HepG2 (cell line): Measurements from ENCODE around the gene NSMF. TPM values are rescaled to one million over a fixed set of nuclear protein-coding genes. Genes with fewer than 3 reads are reported as not detected.

Experiments
- ATAC-seq: fragments of 200-7000 bp; cut with Tn5 transposase; 3 replicates; pipeline ENCODE4 v1.9.1; 2020; ENCODE audit warnings: mild to moderate bottlenecking, moderate library complexity
- BruUV-seq: library from RNA; stranded (reverse); fragments of 400-500 nt; replicated peaks from 2 replicates; lab custom pipeline; 2021; lab: Mats Ljungman, UMichigan
- CTCF ChIA-PET: fragments of 300-600 bp; formaldehyde crosslinking; extraction: SDS; loops from one replicate; lab custom pipeline; 2021; ENCODE audit warnings: low total read pairs, inconsistent platforms, low intra/inter-chr PET ratio; lab: Yijun Ruan, JAX
- POLR2A ChIA-PET: fragments of 350-600 bp; sonication (Branson Sonifier 250); formaldehyde crosslinking; loops from one replicate; lab custom pipeline; 2020; ENCODE audit warnings: antibody characterized with exemption, inconsistent platforms; lab: Yijun Ruan, JAX
- DNase-seq: peaks from one replicate; pipeline ENCODE4 v3.0.0-alpha.2; 2015; ENCODE audit warnings: low spot score
- FAIRE-seq: peaks from 3 replicates; lab custom pipeline; 2011; peaks lifted over from hg19 to GRCh38; lab: Jason Lieb, UNC
- H2AFZ ChIP-seq: one replicate; pipeline ENCODE4 v1.6.1; 2011; ENCODE audit warnings: low read length, inconsistent platforms
- H3K27ac ChIP-seq: fragments of 300-600 bp; 3 replicates; pipeline ENCODE4 v1.8.0; 2011; ENCODE audit warnings: mixed run types, mild to moderate bottlenecking, mixed read lengths, low read length, inconsistent platforms; ENCODE audit not compliant: insufficient read depth; ENCODE audit errors: extremely low read length
- H3K27me3 ChIP-seq, 2 experiments: fragments of 200-600 bp in 1 of 2; 2 replicates in 1 of 2; 3 replicates in 1 of 2; pipeline versions ENCODE4 v1.6.0 to v1.8.0; 2011; ENCODE audit warnings: low read length in 2 of 2, mild to moderate bottlenecking in 2 of 2, moderate library complexity in 2 of 2, inconsistent platforms in 1 of 2; ENCODE audit not compliant: insufficient read depth in 2 of 2, control insufficient read depth in 1 of 2
- H3K36me3 ChIP-seq, 2 experiments: fragments of 200-600 bp in 1 of 2; replicated peaks in 1 of 2; 2 replicates in 1 of 2; 3 replicates in 1 of 2; pipeline versions ENCODE4 v1.5.1 to v1.8.0; 2011; ENCODE audit warnings: low read length in 2 of 2, inconsistent platforms in 1 of 2; ENCODE audit not compliant: insufficient read depth in 2 of 2, control insufficient read depth in 1 of 2
- H3K4me1 ChIP-seq: 2 replicates; pipeline ENCODE4 v1.5.1; 2012; ENCODE audit warnings: low read length, inconsistent platforms; ENCODE audit not compliant: insufficient read depth
- H3K4me2 ChIP-seq: 2 replicates; pipeline ENCODE4 v1.6.0; 2011; ENCODE audit warnings: low read depth, low read length, inconsistent platforms
- H3K4me3 ChIP-seq, 3 experiments: fragments of 200-600 bp in 1 of 3; sonication (generic), shearing (Covaris generic) in 1 of 3; replicated peaks in 1 of 3; 2 replicates each; pipeline ENCODE4 v1.5.1; 2011 to 2016; ENCODE audit warnings: low read length in 3 of 3, inconsistent platforms in 2 of 3, low read depth in 2 of 3, mild to moderate bottlenecking in 2 of 3, control low read depth in 1 of 3, mixed read lengths in 1 of 3; ENCODE audit not compliant: insufficient read depth in 1 of 3
- H3K79me2 ChIP-seq: one replicate; pipeline ENCODE4 v1.6.1; 2011; ENCODE audit warnings: low read length, inconsistent platforms; ENCODE audit not compliant: insufficient read depth
- H3K9ac ChIP-seq: 2 replicates; pipeline ENCODE4 v1.6.0; 2011; ENCODE audit warnings: mild to moderate bottlenecking, low read depth, low read length, inconsistent platforms; ENCODE audit not compliant: insufficient read depth
- H3K9me3 ChIP-seq: 2 replicates; pipeline ENCODE4 v1.5.1; 2012; ENCODE audit warnings: mild to moderate bottlenecking, low read length
- H4K20me1 ChIP-seq: 2 replicates; pipeline ENCODE4 v1.6.0; 2011; ENCODE audit warnings: inconsistent platforms, mild to moderate bottlenecking, low read length, moderate library complexity; ENCODE audit not compliant: insufficient read depth
- HMG20A ChIP-seq: IDR thresholded peaks from 2 replicates; pipeline ENCODE4 v1.6.1; 2016; ENCODE audit warnings: borderline replicate concordance
- KDM4B ChIP-seq: sonication (generic); formaldehyde crosslinking; IDR thresholded peaks from 2 replicates; pipeline ENCODE4 v1.4.0; 2020; ENCODE audit warnings: missing genetic modification reagents
- KLF12 ChIP-seq: sonication (generic); formaldehyde crosslinking; IDR thresholded peaks from 2 replicates; pipeline ENCODE4 v1.4.0; 2020; ENCODE audit warnings: missing genetic modification reagents, borderline replicate concordance
- PTBP1 ChIP-seq: fragments of 200-400 bp; formaldehyde crosslinking; IDR thresholded peaks from 2 replicates; pipeline ENCODE4 v1.6.1; 2018; ENCODE audit warnings: low read length, low read depth; ENCODE audit not compliant: poor library complexity, severe bottlenecking
- SP140L ChIP-seq: sonication (generic); formaldehyde crosslinking; IDR thresholded peaks from 2 replicates; pipeline ENCODE4 v1.4.0; 2020; ENCODE audit warnings: missing genetic modification reagents, borderline replicate concordance
- ZBTB33 ChIP-seq: sonication (generic); formaldehyde crosslinking; IDR thresholded peaks from 2 replicates; pipeline ENCODE4 v1.4.0; 2020; ENCODE audit warnings: missing genetic modification reagents
- ZBTB46 ChIP-seq: sonication (generic); formaldehyde crosslinking; IDR thresholded peaks from 2 replicates; pipeline ENCODE4 v1.4.0; 2020; ENCODE audit warnings: mild to moderate bottlenecking, missing genetic modification reagents, borderline replicate concordance
- ZNF572 ChIP-seq: sonication (generic); formaldehyde crosslinking; IDR thresholded peaks from 2 replicates; pipeline ENCODE4 v1.5.1; 2020; ENCODE audit warnings: mild to moderate bottlenecking, missing genetic modification reagents
- ZNF709 ChIP-seq: sonication (generic); formaldehyde crosslinking; IDR thresholded peaks from 2 replicates; pipeline ENCODE4 v1.5.0; 2020; ENCODE audit warnings: mild to moderate bottlenecking, missing genetic modification reagents
- WGBS: methylation state at CpG from one replicate; pipeline ENCODE4 v1.1.6; 2017; ENCODE audit warnings: low lambda C conversion rate; 5-methylcytosine and 5-hydroxymethylcytosine counted together
- in situ Hi-C: cut with HindIII; loops from 2 replicates; pipeline ENCODE4 v1.10.0; 2017; ENCODE audit warnings: low pct_unique_long_range_greater_than_20kb; ENCODE audit not compliant: extremely low pct_ligation_motif_present
- intact Hi-C: fragments of 100-400 bp; cut with micrococcal nuclease; formaldehyde crosslinking; loops from one replicate; pipeline ENCODE4 v1.10.0; 2022; ENCODE audit not compliant: unreplicated experiment
- polyA plus RNA-seq, 8 experiments: library from polyadenylated mRNA; depleted of rRNA in 3 of 8; stranded (reverse) in 7 of 8; unstranded in 1 of 8; fragments of >200 nt; fragmentation: Illumina TruSeq in 4 of 8; extraction: Trizol in 4 of 8; gene quantifications; 2 replicates each; pipeline versions ENCODE4 v1.2.1 to v1.2.3, GENCODE V29; 2011 to 2016; ENCODE audit warnings: low read depth in 4 of 8, missing spikeins in 1 of 8, mixed read lengths in 1 of 8; ENCODE audit not compliant: insufficient read depth in 1 of 8
- total RNA-seq, 5 experiments: library from RNA; depleted of rRNA; stranded (reverse); fragments of >200 nt; fragmentation: Illumina TruSeq; extraction: Trizol; gene quantifications; 2 replicates each; pipeline ENCODE4 v1.2.3, GENCODE V29; 2016; ENCODE audit warnings: low read depth in 1 of 5

The NSMF gene
- total and polyA plus RNA-seq, 2 of the 13 experiments (the other 11 are each of a cell fraction or from before 2014, with no cell fraction given), result 44.3 to 183 TPM

DNA sequence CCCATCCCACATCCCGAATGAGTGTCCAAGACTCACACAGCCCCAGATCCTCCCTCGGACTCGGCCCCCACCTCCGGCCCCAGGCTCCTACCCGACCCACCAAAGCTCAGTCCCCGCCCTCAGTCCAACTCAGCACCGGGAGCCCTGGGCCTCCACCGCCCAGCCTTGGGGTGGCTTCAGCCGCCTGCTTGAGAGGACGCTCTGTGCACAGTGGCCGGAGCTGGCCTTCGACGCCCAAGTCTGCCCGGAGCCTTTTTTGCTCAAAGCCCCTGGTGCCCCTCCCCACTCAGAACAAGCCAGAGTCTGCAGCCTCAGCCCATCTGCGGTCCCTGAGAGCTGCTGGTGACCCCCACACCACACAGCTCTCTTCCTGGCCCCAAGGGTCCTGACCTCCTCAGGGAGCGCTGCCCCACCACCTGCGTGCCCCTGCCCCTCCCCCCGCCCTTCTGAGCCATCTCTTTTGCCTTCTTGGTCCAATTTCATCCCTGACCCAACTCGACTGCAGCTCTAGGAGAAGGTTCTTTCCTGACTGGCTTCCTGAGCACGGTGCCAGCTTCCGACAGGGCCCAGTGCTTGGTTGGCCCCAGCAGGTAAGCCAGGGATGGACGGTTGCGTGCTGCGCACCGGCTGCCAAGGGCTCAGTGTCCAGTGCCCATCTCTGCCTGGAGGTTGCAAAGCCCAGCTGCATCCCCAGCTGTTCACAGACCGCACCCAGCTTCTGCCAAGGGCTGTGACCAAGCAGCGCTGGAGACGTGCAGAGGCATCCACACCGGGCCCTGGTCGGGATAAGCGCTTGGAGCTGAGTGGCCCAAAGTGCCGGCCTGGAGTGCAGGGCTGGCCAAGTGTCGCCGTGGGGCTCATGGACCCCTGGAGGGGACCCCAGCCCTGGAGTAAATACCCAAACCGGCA, 27.7 kb upstream of the NSMF start (continued):
- no peak for TF ChIP-seq ZNF709 (CRISPR knock-in tag)

DNA sequence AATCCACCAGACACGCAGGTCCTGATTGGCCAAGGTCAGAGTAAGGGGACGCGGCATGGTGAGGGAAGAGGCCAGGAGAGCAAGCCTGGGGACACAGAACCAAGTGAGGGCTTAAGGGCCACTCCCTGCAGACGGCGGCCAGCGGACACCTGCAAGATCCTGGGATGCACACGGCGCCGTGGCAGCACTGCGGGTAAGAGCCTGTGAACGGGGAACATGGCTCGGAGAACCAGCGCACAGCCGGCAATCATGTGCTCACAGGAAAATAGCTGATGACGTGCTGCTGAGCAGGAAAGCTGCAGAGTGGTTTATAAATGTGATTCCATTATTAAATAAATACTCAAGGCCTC, 27.0 kb upstream of the NSMF start:
- ATAC-seq (no peak), DNase-seq (no peak), FAIRE-seq (no peak)
- H3K27me3 ChIP-seq, result peaks cover 10 to 51% of the 10 kb centered on the region in 2 experiments
- in situ Hi-C loops, result no loop called here
- no peaks in the 10 kb centered on the region for H3K36me3 ChIP-seq
- no peak overlapping the region for H3K9ac ChIP-seq
- no peak overlapping the region for H3K27ac ChIP-seq
- intact Hi-C loops, result no loop called here
- no peaks in the 10 kb centered on the region for H4K20me1 ChIP-seq
- no peak overlapping the region for H3K4me2 ChIP-seq
- H3K79me2 ChIP-seq, result no peaks in the 10 kb centered on the region
- H2AFZ ChIP-seq, result no peak overlapping the region
- BruUV-seq, result no TSS peak
- ChIA-PET CTCF (no interaction called here), POLR2A (no interaction called here)
- TF ChIP-seq KLF12 (CRISPR knock-in tag) (no peak), ZBTB46 (CRISPR knock-in tag) (no peak), ZNF572 (CRISPR knock-in tag) (no peak), KDM4B (CRISPR knock-in tag) (no peak), SP140L (CRISPR knock-in tag) (no peak), PTBP1 (no peak), ZBTB33 (0 out of 2 replicates have a peak, but pooled peaks have one; percentile 19), HMG20A (no peak)
- 75% methylated on average over 15 of the region's 15 CpGs for WGBS
- H3K4me1 ChIP-seq, result peaks cover 36% of the 10 kb centered on the region
- no peaks in the 10 kb centered on the region for H3K9me3 ChIP-seq
- H3K4me3 ChIP-seq, result no peak overlapping the region
